WTC11 (cell line): ENCODE data around the gene COBL. TPM values are rescaled to one million over a fixed set of nuclear protein-coding genes. Genes with fewer than 3 reads are reported as not detected.
A peak's percentile ranks its signal among the peaks of the same experiment; 100 is the strongest.

Experiments
- ATAC-seq: fragments of 200-7000 bp; cut with Tn5 transposase; 2 replicates; pipeline ENCODE4 v1.10.0; 2021; ENCODE audit warnings: mild to moderate bottlenecking, moderate library complexity
- CTCF ChIA-PET: fragments of 300-600 bp; sonication (Branson Sonifier 250); formaldehyde crosslinking; loops from one replicate; lab custom pipeline; 2021; ENCODE audit warnings: antibody characterized with exemption; lab: Charles Lee
- POLR2A ChIA-PET: fragments of 350-600 bp; sonication (Branson Sonifier 250); formaldehyde crosslinking; loops from one replicate; lab custom pipeline; 2021; ENCODE audit warnings: antibody characterized with exemption; lab: Charles Lee
- DNase-seq: peaks from one replicate; pipeline ENCODE4 v3.0.0; 2021; ENCODE audit warnings: low spot score
- H3K27ac Mint-ChIP-seq: 2 replicates; pipeline ENCODE4 v1.8.0; 2021; ENCODE audit warnings: mixed read lengths
- H3K27me3 Mint-ChIP-seq: 2 replicates; pipeline ENCODE4 v1.8.0; 2021; ENCODE audit warnings: low read depth, mild to moderate bottlenecking, moderate library complexity, mixed read lengths
- H3K36me3 Mint-ChIP-seq: 2 replicates; pipeline ENCODE4 v1.8.0; 2021; ENCODE audit warnings: mixed read lengths
- H3K4me1 Mint-ChIP-seq: 2 replicates; pipeline ENCODE4 v1.8.0; 2022; ENCODE audit warnings: mixed read lengths
- H3K4me3 Mint-ChIP-seq: 2 replicates; pipeline ENCODE4 v1.8.0; 2021; ENCODE audit warnings: mild to moderate bottlenecking, moderate library complexity, mixed read lengths
- H3K9me3 Mint-ChIP-seq: 2 replicates; pipeline ENCODE4 v1.8.0; 2021; ENCODE audit warnings: mixed read lengths
- IRF2 ChIP-seq: sonication (generic); formaldehyde crosslinking; IDR thresholded peaks from 2 replicates; pipeline ENCODE4 v1.8.0; 2022; ENCODE audit warnings: low read depth, missing genetic modification reagents, borderline replicate concordance
- MXD4 ChIP-seq: fragments of 250-450 bp; sonication (Bioruptor Pico); IDR thresholded peaks from 2 replicates; pipeline ENCODE4 v1.8.0; 2021; ENCODE audit warnings: mild to moderate bottlenecking, moderate library complexity, borderline replicate concordance
- OVOL2 ChIP-seq: fragments of 250-450 bp; sonication (Bioruptor Pico); IDR thresholded peaks from 2 replicates; pipeline ENCODE4 v1.9.0; 2021; ENCODE audit warnings: mild to moderate bottlenecking, borderline replicate concordance
- PRRX2 ChIP-seq: fragments of 250-450 bp; sonication (Bioruptor Pico); IDR thresholded peaks from 2 replicates; pipeline ENCODE4 v1.8.0; 2021; ENCODE audit warnings: mild to moderate bottlenecking
- RORB ChIP-seq: fragments of 250-450 bp; sonication (Bioruptor Pico); IDR thresholded peaks from 2 replicates; pipeline ENCODE4 v1.9.0; 2021; ENCODE audit warnings: mild to moderate bottlenecking
- SOX15 ChIP-seq: fragments of 250-450 bp; sonication (Bioruptor Pico); IDR thresholded peaks from 2 replicates; pipeline ENCODE4 v1.9.0; 2021; ENCODE audit warnings: mild to moderate bottlenecking
- TEAD1 ChIP-seq: sonication (generic); formaldehyde crosslinking; IDR thresholded peaks from 2 replicates; pipeline ENCODE4 v1.8.0; 2022; ENCODE audit warnings: mild to moderate bottlenecking, missing genetic modification reagents
- TP53 ChIP-seq: sonication (generic); formaldehyde crosslinking; IDR thresholded peaks from 2 replicates; pipeline ENCODE4 v1.8.1; 2023; ENCODE audit warnings: mild to moderate bottlenecking, missing genetic modification reagents
- ZBTB21 ChIP-seq: sonication (generic); formaldehyde crosslinking; IDR thresholded peaks from 2 replicates; pipeline ENCODE4 v1.8.1; 2023; ENCODE audit warnings: mild to moderate bottlenecking, missing genetic modification reagents, borderline replicate concordance
- ZNF263 ChIP-seq: sonication (generic); formaldehyde crosslinking; IDR thresholded peaks from 2 replicates; pipeline ENCODE4 v1.8.1; 2022; ENCODE audit warnings: low read depth, mild to moderate bottlenecking, moderate library complexity, missing genetic modification reagents
- total RNA-seq: library from RNA; stranded (reverse); gene quantifications from 3 replicates; pipeline ENCODE4 v1.2.3, GENCODE V29; 2021
- TF ChIP-seq, protein P1 (sequence below): fragments of 250-450 bp; sonication (Bioruptor Pico); IDR thresholded peaks from 2 replicates; pipeline ENCODE4 v1.9.0; 2021; ENCODE audit warnings: mild to moderate bottlenecking, borderline replicate concordance
- TF ChIP-seq, protein P2 (sequence below): sonication (generic); formaldehyde crosslinking; IDR thresholded peaks from 2 replicates; pipeline ENCODE4 v1.8.0; 2022; ENCODE audit warnings: mild to moderate bottlenecking, missing genetic modification reagents
- TF ChIP-seq, protein P3 (sequence below): sonication (generic); formaldehyde crosslinking; IDR thresholded peaks from 2 replicates; pipeline ENCODE4 v1.8.1; 2023; ENCODE audit warnings: mild to moderate bottlenecking, missing genetic modification reagents
- TF ChIP-seq, protein P4 (sequence below): fragments of 250-450 bp; sonication (Bioruptor Pico); IDR thresholded peaks from 2 replicates; pipeline ENCODE4 v1.9.0; 2021; ENCODE audit warnings: mild to moderate bottlenecking
- TF ChIP-seq, protein P5 (sequence below): fragments of 250-450 bp; sonication (Bioruptor Pico); IDR thresholded peaks from 2 replicates; pipeline ENCODE4 v2.1.2; 2022; ENCODE audit warnings: mild to moderate bottlenecking, moderate library complexity
- TF ChIP-seq, protein P6 (sequence below): sonication (generic); formaldehyde crosslinking; IDR thresholded peaks from 2 replicates; pipeline ENCODE4 v1.8.1; 2022; ENCODE audit warnings: mild to moderate bottlenecking, missing genetic modification reagents, moderate library complexity, borderline replicate concordance

COBL gene
- total RNA-seq, 1 experiment from 2014 or later: 36.5 TPM

DNA sequence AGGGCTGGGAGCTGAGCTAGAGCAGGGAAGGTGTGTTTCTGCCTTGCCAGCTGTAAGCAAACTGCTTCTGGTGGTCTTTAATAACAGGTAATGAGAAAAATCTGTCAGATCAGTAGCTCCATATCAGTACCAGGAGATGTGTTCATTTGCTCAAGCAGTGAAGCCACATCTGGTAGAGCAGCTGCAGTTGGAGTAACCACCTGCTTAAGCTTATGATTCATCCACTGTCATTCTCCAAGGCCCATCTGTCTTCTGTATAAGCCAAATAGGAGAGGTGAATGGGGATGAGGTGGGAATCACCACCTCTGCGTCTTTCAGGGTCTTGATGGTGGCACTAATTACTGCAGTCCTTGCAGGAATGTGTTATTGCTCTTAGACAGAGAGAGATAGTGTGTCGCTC is 18.4 kb upstream of the COBL start:
- peaks cover 3% of the 10 kb centered on the region; the same call in 1 of the 2 replicates for H3K27me3 Mint-ChIP-seq
- H3K27ac Mint-ChIP-seq: no peak overlapping the region
- DNase-seq: no peak
- H3K36me3 Mint-ChIP-seq: peaks cover 14% of the 10 kb centered on the region
- ATAC-seq: no peak
- no peak overlapping the region for H3K4me3 Mint-ChIP-seq
- TF ChIP-seq RORB (CRISPR knock-in tag): no peak
- TF ChIP-seq PRRX2 (CRISPR knock-in tag): no peak
- TF ChIP-seq, protein P1, sequence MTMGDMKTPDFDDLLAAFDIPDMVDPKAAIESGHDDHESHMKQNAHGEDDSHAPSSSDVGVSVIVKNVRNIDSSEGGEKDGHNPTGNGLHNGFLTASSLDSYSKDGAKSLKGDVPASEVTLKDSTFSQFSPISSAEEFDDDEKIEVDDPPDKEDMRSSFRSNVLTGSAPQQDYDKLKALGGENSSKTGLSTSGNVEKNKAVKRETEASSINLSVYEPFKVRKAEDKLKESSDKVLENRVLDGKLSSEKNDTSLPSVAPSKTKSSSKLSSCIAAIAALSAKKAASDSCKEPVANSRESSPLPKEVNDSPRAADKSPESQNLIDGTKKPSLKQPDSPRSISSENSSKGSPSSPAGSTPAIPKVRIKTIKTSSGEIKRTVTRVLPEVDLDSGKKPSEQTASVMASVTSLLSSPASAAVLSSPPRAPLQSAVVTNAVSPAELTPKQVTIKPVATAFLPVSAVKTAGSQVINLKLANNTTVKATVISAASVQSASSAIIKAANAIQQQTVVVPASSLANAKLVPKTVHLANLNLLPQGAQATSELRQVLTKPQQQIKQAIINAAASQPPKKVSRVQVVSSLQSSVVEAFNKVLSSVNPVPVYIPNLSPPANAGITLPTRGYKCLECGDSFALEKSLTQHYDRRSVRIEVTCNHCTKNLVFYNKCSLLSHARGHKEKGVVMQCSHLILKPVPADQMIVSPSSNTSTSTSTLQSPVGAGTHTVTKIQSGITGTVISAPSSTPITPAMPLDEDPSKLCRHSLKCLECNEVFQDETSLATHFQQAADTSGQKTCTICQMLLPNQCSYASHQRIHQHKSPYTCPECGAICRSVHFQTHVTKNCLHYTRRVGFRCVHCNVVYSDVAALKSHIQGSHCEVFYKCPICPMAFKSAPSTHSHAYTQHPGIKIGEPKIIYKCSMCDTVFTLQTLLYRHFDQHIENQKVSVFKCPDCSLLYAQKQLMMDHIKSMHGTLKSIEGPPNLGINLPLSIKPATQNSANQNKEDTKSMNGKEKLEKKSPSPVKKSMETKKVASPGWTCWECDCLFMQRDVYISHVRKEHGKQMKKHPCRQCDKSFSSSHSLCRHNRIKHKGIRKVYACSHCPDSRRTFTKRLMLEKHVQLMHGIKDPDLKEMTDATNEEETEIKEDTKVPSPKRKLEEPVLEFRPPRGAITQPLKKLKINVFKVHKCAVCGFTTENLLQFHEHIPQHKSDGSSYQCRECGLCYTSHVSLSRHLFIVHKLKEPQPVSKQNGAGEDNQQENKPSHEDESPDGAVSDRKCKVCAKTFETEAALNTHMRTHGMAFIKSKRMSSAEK (CRISPR knock-in tag): no peak
- TF ChIP-seq, protein P2, sequence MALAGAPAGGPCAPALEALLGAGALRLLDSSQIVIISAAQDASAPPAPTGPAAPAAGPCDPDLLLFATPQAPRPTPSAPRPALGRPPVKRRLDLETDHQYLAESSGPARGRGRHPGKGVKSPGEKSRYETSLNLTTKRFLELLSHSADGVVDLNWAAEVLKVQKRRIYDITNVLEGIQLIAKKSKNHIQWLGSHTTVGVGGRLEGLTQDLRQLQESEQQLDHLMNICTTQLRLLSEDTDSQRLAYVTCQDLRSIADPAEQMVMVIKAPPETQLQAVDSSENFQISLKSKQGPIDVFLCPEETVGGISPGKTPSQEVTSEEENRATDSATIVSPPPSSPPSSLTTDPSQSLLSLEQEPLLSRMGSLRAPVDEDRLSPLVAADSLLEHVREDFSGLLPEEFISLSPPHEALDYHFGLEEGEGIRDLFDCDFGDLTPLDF (CRISPR knock-in tag): no peak
- no peak for TF ChIP-seq IRF2 (CRISPR knock-in tag)
- TF ChIP-seq, protein P3, sequence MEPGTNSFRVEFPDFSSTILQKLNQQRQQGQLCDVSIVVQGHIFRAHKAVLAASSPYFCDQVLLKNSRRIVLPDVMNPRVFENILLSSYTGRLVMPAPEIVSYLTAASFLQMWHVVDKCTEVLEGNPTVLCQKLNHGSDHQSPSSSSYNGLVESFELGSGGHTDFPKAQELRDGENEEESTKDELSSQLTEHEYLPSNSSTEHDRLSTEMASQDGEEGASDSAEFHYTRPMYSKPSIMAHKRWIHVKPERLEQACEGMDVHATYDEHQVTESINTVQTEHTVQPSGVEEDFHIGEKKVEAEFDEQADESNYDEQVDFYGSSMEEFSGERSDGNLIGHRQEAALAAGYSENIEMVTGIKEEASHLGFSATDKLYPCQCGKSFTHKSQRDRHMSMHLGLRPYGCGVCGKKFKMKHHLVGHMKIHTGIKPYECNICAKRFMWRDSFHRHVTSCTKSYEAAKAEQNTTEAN (CRISPR knock-in tag): no peak
- TF ChIP-seq OVOL2 (CRISPR knock-in tag): no peak
- TF ChIP-seq MXD4: no peak
- TF ChIP-seq, protein P4, sequence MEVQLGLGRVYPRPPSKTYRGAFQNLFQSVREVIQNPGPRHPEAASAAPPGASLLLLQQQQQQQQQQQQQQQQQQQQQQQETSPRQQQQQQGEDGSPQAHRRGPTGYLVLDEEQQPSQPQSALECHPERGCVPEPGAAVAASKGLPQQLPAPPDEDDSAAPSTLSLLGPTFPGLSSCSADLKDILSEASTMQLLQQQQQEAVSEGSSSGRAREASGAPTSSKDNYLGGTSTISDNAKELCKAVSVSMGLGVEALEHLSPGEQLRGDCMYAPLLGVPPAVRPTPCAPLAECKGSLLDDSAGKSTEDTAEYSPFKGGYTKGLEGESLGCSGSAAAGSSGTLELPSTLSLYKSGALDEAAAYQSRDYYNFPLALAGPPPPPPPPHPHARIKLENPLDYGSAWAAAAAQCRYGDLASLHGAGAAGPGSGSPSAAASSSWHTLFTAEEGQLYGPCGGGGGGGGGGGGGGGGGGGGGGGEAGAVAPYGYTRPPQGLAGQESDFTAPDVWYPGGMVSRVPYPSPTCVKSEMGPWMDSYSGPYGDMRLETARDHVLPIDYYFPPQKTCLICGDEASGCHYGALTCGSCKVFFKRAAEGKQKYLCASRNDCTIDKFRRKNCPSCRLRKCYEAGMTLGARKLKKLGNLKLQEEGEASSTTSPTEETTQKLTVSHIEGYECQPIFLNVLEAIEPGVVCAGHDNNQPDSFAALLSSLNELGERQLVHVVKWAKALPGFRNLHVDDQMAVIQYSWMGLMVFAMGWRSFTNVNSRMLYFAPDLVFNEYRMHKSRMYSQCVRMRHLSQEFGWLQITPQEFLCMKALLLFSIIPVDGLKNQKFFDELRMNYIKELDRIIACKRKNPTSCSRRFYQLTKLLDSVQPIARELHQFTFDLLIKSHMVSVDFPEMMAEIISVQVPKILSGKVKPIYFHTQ (CRISPR knock-in tag): no peak
- H3K9me3 Mint-ChIP-seq: peaks cover 4% of the 10 kb centered on the region; the same call in 1 of the 2 replicates
- CTCF ChIA-PET: interaction anchor here (0.7 to 2.2 kb wide), 5 partner anchors 16 to 172 kb away, joined by 3 to 8 read pairs (median 5); no protein-coding TSS in a partner anchor
- H3K4me1 Mint-ChIP-seq: peaks cover 14% of the 10 kb centered on the region
- POLR2A ChIA-PET: interaction anchor here (0.7 kb wide), 1 partner anchor 8 kb away, joined by 3 read pairs; no protein-coding TSS in a partner anchor

DNA sequence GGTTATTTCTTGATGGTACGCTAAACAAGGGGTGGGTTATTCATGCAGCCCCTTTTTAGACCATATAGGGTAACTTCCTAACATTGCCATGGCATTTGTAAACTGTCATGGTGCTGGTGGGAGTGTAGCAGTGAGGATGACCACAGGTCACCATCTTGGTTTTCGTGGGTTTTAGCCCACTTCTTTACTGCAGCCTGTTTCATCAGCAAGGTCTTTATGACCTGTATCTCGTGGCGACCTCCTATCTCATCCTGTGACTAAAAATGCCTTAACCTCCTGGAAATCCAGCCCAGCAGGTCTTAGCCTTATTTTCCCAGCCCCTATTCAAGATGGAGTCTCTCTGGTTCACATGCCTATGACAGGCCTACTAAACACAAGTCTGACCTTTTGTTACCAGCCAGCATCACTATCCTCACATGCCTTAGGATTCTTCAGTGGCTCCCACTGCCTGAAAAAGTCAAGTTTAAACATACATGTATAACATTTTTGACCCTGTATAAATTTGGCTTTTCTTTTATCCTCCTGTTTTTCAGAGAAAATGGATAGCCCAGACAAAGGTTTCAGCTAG is 13.2 kb upstream of the COBL start:
- peaks cover 65% of the 10 kb centered on the region for H3K4me1 Mint-ChIP-seq
- peaks cover 4% of the 10 kb centered on the region; the same call in 1 of the 2 replicates for H3K9me3 Mint-ChIP-seq
- DNase-seq (no peak), ATAC-seq (no peak)
- peaks cover 14% of the 10 kb centered on the region for H3K36me3 Mint-ChIP-seq
- H3K27ac Mint-ChIP-seq: no peak overlapping the region
- H3K27me3 Mint-ChIP-seq: peaks cover 18% of the 10 kb centered on the region
- ChIA-PET CTCF (interaction anchor here (1.0 kb wide), 1 partner anchor 142 kb away, joined by 3 read pairs; no protein-coding TSS in a partner anchor), POLR2A (no interaction called here)
- H3K4me3 Mint-ChIP-seq: peak overlapping the region; percentile 81; the same call in 1 of the 2 replicates
- TF ChIP-seq ZNF263 (CRISPR knock-in tag): no peak
- TF ChIP-seq TP53 (CRISPR knock-in tag): no peak
- no peak for TF ChIP-seq TEAD1 (CRISPR knock-in tag)
- TF ChIP-seq, protein P5, sequence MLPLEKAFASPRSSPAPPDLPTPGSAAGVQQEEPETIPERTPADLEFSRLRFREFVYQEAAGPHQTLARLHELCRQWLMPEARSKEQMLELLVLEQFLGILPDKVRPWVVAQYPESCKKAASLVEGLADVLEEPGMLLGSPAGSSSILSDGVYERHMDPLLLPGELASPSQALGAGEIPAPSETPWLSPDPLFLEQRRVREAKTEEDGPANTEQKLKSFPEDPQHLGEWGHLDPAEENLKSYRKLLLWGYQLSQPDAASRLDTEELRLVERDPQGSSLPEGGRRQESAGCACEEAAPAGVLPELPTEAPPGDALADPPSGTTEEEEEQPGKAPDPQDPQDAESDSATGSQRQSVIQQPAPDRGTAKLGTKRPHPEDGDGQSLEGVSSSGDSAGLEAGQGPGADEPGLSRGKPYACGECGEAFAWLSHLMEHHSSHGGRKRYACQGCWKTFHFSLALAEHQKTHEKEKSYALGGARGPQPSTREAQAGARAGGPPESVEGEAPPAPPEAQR: peak; percentile 94; the same call in 1 of the 2 replicates
- TF ChIP-seq, protein P1 (CRISPR knock-in tag): 0 out of 2 replicates have a peak, but pooled peaks have one; percentile 42
- no peak for TF ChIP-seq SOX15 (CRISPR knock-in tag)
- no peak for TF ChIP-seq ZBTB21 (CRISPR knock-in tag)
- peak; percentile 79; the same call in 1 of the 2 replicates for TF ChIP-seq MXD4
- TF ChIP-seq, protein P6, sequence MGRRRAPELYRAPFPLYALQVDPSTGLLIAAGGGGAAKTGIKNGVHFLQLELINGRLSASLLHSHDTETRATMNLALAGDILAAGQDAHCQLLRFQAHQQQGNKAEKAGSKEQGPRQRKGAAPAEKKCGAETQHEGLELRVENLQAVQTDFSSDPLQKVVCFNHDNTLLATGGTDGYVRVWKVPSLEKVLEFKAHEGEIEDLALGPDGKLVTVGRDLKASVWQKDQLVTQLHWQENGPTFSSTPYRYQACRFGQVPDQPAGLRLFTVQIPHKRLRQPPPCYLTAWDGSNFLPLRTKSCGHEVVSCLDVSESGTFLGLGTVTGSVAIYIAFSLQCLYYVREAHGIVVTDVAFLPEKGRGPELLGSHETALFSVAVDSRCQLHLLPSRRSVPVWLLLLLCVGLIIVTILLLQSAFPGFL (CRISPR knock-in tag): no peak
